Neuronal stem cell (in vitro differentiated cells): ENCODE measurements around the gene ERC1.

ENCODE experiments used
- DNase-seq: peaks from one replicate; pipeline ENCODE4 v3.0.0-alpha.2; 2013; ENCODE audit warnings: low spot score
- H2AFZ ChIP-seq: one replicate; pipeline ENCODE4 v1.6.1; 2013; ENCODE audit warnings: mild to moderate bottlenecking, low read length, inconsistent platforms
- H2AK5ac ChIP-seq: 2 replicates; pipeline ENCODE4 v1.6.1; 2013; ENCODE audit warnings: low read depth, mild to moderate bottlenecking, inconsistent platforms, low read length, moderate library complexity, mixed read lengths
- H2BK120ac ChIP-seq: 2 replicates; pipeline ENCODE4 v1.6.1; 2013; ENCODE audit warnings: low read depth, mild to moderate bottlenecking, inconsistent platforms, low read length, moderate library complexity, mixed read lengths
- H2BK12ac ChIP-seq: one replicate; pipeline ENCODE4 v1.6.1; 2013; ENCODE audit warnings: low read length, inconsistent platforms
- H2BK15ac ChIP-seq: 2 replicates; pipeline ENCODE4 v1.6.1; 2013; ENCODE audit warnings: mild to moderate bottlenecking, low read length, inconsistent platforms, mixed read lengths
- H2BK5ac ChIP-seq: one replicate; pipeline ENCODE4 v1.6.1; 2013; ENCODE audit warnings: inconsistent platforms, mild to moderate bottlenecking, low read length, moderate library complexity
- H3K14ac ChIP-seq: one replicate; pipeline ENCODE4 v1.6.1; 2013; ENCODE audit warnings: low read length, inconsistent platforms
- H3K18ac ChIP-seq: 2 replicates; pipeline ENCODE4 v1.6.1; 2013; ENCODE audit warnings: low read length, inconsistent platforms
- H3K23ac ChIP-seq: 2 replicates; pipeline ENCODE4 v1.6.1; 2013; ENCODE audit warnings: low read depth, mild to moderate bottlenecking, mixed read lengths, low read length, inconsistent platforms; ENCODE audit not compliant: poor library complexity
- H3K27ac ChIP-seq: replicated peaks from 3 replicates; pipeline ENCODE4 v1.5.1; 2013; ENCODE audit warnings: low read length, inconsistent platforms
- H3K27me3 ChIP-seq, 3 experiments: 2 replicates each; pipeline ENCODE4 v1.6.1; 2013; ENCODE audit warnings: low read length in 3 of 3, mild to moderate bottlenecking in 2 of 3, inconsistent platforms in 1 of 3, low read depth in 1 of 3, mixed read lengths in 1 of 3, moderate library complexity in 1 of 3; ENCODE audit not compliant: control insufficient read depth in 3 of 3, insufficient read depth in 3 of 3
- H3K36me3 ChIP-seq, 2 donors: replicated peaks in 1 of 2; 2 replicates each; pipeline ENCODE4 v1.6.1; 2013; ENCODE audit warnings: low read length in 2 of 2; ENCODE audit not compliant: control insufficient read depth in 2 of 2, insufficient read depth in 2 of 2
- H3K4ac ChIP-seq: 2 replicates; pipeline ENCODE4 v1.6.1; 2013; ENCODE audit warnings: inconsistent platforms, mild to moderate bottlenecking, low read length, moderate library complexity
- H3K4me1 ChIP-seq, 2 donors: 1 replicate in 1 of 2; 2 replicates in 1 of 2; pipeline ENCODE4 v1.6.1; 2013; ENCODE audit warnings: low read length in 2 of 2, low read depth in 1 of 2; ENCODE audit not compliant: control insufficient read depth in 2 of 2, insufficient read depth in 1 of 2
- H3K4me2 ChIP-seq: one replicate; pipeline ENCODE4 v1.6.1; 2013; ENCODE audit warnings: mild to moderate bottlenecking, low read length, inconsistent platforms; ENCODE audit not compliant: insufficient read depth, poor library complexity, severe bottlenecking
- H3K4me3 ChIP-seq, 2 donors: 2 replicates each; pipeline ENCODE4 v1.5.1; 2013; ENCODE audit warnings: low read length in 2 of 2, mild to moderate bottlenecking in 2 of 2, inconsistent platforms in 1 of 2, moderate library complexity in 1 of 2
- H3K79me1 ChIP-seq: one replicate; pipeline ENCODE4 v1.6.1; 2013; ENCODE audit warnings: low read depth, mild to moderate bottlenecking, inconsistent platforms, low read length, moderate library complexity
- H3K9ac ChIP-seq: one replicate; pipeline ENCODE4 v1.6.1; 2013; ENCODE audit warnings: mild to moderate bottlenecking, low read depth, low read length, inconsistent platforms; ENCODE audit not compliant: poor library complexity
- H3K9me3 ChIP-seq, 2 donors: replicated peaks in 1 of 2; 2 replicates each; pipeline versions ENCODE3 to v1.6.1; 2013; ENCODE audit warnings: low read length in 2 of 2, mild to moderate bottlenecking in 2 of 2, inconsistent platforms in 1 of 2, low read depth in 1 of 2, mixed read lengths in 1 of 2, moderate library complexity in 1 of 2; ENCODE audit not compliant: control insufficient read depth in 2 of 2, insufficient read depth in 1 of 2
- H4K8ac ChIP-seq: one replicate; pipeline ENCODE4 v1.6.1; 2013; ENCODE audit warnings: low read depth, mild to moderate bottlenecking, inconsistent platforms, low read length, moderate library complexity
- H4K91ac ChIP-seq: one replicate; pipeline ENCODE4 v1.6.1; 2013; ENCODE audit warnings: low read length, low read depth, mild to moderate bottlenecking, inconsistent platforms; ENCODE audit not compliant: poor library complexity
- WGBS, 2 donors: extraction: QIAGEN DNeasy Blood & Tissue Kit; methylation state at CpG; one replicate each; pipeline ENCODE4 v1.1.7; 2013; ENCODE audit warnings: missing lambda C conversion rate in 2 of 2, mixed read lengths in 1 of 2; ENCODE audit not compliant: insufficient read length in 2 of 2, insufficient replicate concordance in 1 of 2; ENCODE audit errors: extremely low coverage in 2 of 2; 5-methylcytosine and 5-hydroxymethylcytosine counted together

Gene ERC1

GRCh38 chr12:1034243-1034642, 43.2 kb downstream of the ERC1 start:
- no peak overlapping the region for H2BK15ac ChIP-seq
- H2BK12ac ChIP-seq = no peak overlapping the region
- no peak overlapping the region for H2BK5ac ChIP-seq
- H3K4ac ChIP-seq = no peak overlapping the region
- no peak for DNase-seq
- H3K14ac ChIP-seq = no peak overlapping the region
- peaks cover 0 to 4% of the 10 kb centered on the region in 2 donors for H3K36me3 ChIP-seq
- no peak overlapping the region for H3K4me2 ChIP-seq
- H4K91ac ChIP-seq = no peak overlapping the region
- H3K18ac ChIP-seq = no peak overlapping the region
- H3K23ac ChIP-seq = no peak overlapping the region
- H3K27me3 ChIP-seq = no peaks in the 10 kb centered on the region
- H2BK120ac ChIP-seq = no peak overlapping the region
- H3K79me1 ChIP-seq = no peaks in the 10 kb centered on the region
- H4K8ac ChIP-seq = no peak overlapping the region
- H3K27ac ChIP-seq = no peak overlapping the region
- no peak overlapping the region for H2AK5ac ChIP-seq
- no CpG with 5 or more reads among the region's 3 CpGs for WGBS, 2 donors
- no peaks in the 10 kb centered on the region for H3K4me1 ChIP-seq
- H2AFZ ChIP-seq = no peak overlapping the region
- no peak overlapping the region for H3K9ac ChIP-seq
- no peaks in the 10 kb centered on the region for H3K9me3 ChIP-seq
- H3K4me3 ChIP-seq = no peak overlapping the region

GRCh38 chr12:1034751-1035457, 43.9 kb downstream of the ERC1 start:
- no peak overlapping the region for H2BK15ac ChIP-seq

GRCh38 chr12:1041478-1041877, 50.5 kb downstream of the ERC1 start:
- Histone ChIP-seq H3K14ac (no peak overlapping the region), H3K9me3 (no peaks in the 10 kb centered on the region), H2BK15ac (no peak overlapping the region), H2BK120ac (no peak overlapping the region), H2BK12ac (no peak overlapping the region), H3K27ac (no peak overlapping the region), H3K4me2 (no peak overlapping the region), H4K8ac (no peak overlapping the region), H4K91ac (no peak overlapping the region), H2AK5ac (no peak overlapping the region), H3K9ac (no peak overlapping the region), H3K36me3 (no peaks in the 10 kb centered on the region), H2AFZ (no peak overlapping the region), H2BK5ac (no peak overlapping the region), H3K4ac (no peak overlapping the region), H3K27me3 (no peaks in the 10 kb centered on the region), H3K4me3 (no peak overlapping the region), H3K23ac (no peak overlapping the region), H3K4me1 (no peaks in the 10 kb centered on the region), H3K79me1 (no peaks in the 10 kb centered on the region), H3K18ac (no peak overlapping the region)
- no CpG with 5 or more reads among the region's 2 CpGs for WGBS, 2 donors
- DNase-seq = no peak

More at GRCh38 chr12:1034751-1035457, 43.9 kb downstream of the ERC1 start:
- DNase-seq = no peak
- no peak overlapping the region for H2AK5ac ChIP-seq
- no peak overlapping the region for H3K4ac ChIP-seq
- no peak overlapping the region for H2BK12ac ChIP-seq
- H2AFZ ChIP-seq = no peak overlapping the region
- no peak overlapping the region for H3K9ac ChIP-seq
- H3K4me3 ChIP-seq = no peak overlapping the region
- H4K91ac ChIP-seq = no peak overlapping the region
- no peak overlapping the region for H2BK120ac ChIP-seq
- WGBS, 2 donors = no CpG with 5 or more reads among the region's 6 CpGs
- H3K79me1 ChIP-seq = no peaks in the 10 kb centered on the region
- H3K27ac ChIP-seq = no peak overlapping the region
- no peaks in the 10 kb centered on the region for H3K4me1 ChIP-seq
- H3K36me3 ChIP-seq = no peaks in the 10 kb centered on the region
- no peak overlapping the region for H3K23ac ChIP-seq
- H3K18ac ChIP-seq = no peak overlapping the region
- H3K4me2 ChIP-seq = no peak overlapping the region
- no peak overlapping the region for H3K14ac ChIP-seq
- H3K27me3 ChIP-seq = no peaks in the 10 kb centered on the region
- no peaks in the 10 kb centered on the region for H3K9me3 ChIP-seq
- no peak overlapping the region for H4K8ac ChIP-seq
- no peak overlapping the region for H2BK5ac ChIP-seq

GRCh38 chr12:1044199-1044598, 53.2 kb downstream of the ERC1 start:
- H2BK120ac ChIP-seq = no peak overlapping the region
- H4K91ac ChIP-seq = no peak overlapping the region
- no peak overlapping the region for H3K4me3 ChIP-seq

More at GRCh38 chr12:1044199-1044598, 53.2 kb downstream of the ERC1 start:
- Histone ChIP-seq H3K23ac (no peak overlapping the region), H3K4me2 (no peak overlapping the region), H3K18ac (no peak overlapping the region), H3K4me1 (no peaks in the 10 kb centered on the region), H2BK5ac (no peak overlapping the region), H2AK5ac (no peak overlapping the region), H3K4ac (no peak overlapping the region), H2BK12ac (no peak overlapping the region), H3K9me3 (no peaks in the 10 kb centered on the region), H3K14ac (no peak overlapping the region), H3K9ac (no peak overlapping the region), H3K36me3 (no peaks in the 10 kb centered on the region), H2AFZ (no peak overlapping the region), H3K27ac (no peak overlapping the region), H4K8ac (no peak overlapping the region), H2BK15ac (no peak overlapping the region), H3K27me3 (no peaks in the 10 kb centered on the region), H3K79me1 (no peaks in the 10 kb centered on the region)
- no peak for DNase-seq
